GM23338 (cell line): ENCODE measurements around the gene PCDH17. TPM values are rescaled to one million over a fixed set of nuclear protein-coding genes. Genes with fewer than 3 reads are reported as not detected.

Source experiments
- ATAC-seq: fragments of 200-7000 bp; cut with Tn5 transposase; 3 replicates; pipeline ENCODE4 v1.9.1; 2020
- DNase-seq: peaks from one replicate; pipeline ENCODE4 v3.0.0-alpha.2; 2015; ENCODE audit warnings: low spot score
- H2AFZ ChIP-seq: fragments of 200-600 bp; sonication (generic); 2 replicates; pipeline ENCODE4 v1.8.0; 2016; ENCODE audit warnings: antibody characterized with exemption, mild to moderate bottlenecking, moderate library complexity
- H3F3A ChIP-seq: fragments of 200-600 bp; sonication (generic); replicated peaks from 2 replicates; pipeline ENCODE4 v1.8.0; 2017; ENCODE audit warnings: antibody characterized with exemption, mixed run types, low read depth
- H3K27ac ChIP-seq: fragments of 200-600 bp; sonication (generic); 2 replicates; pipeline ENCODE4 v1.6.1; 2016; ENCODE audit warnings: low read depth
- H3K27me3 ChIP-seq: fragments of 200-600 bp; sonication (generic); 2 replicates; pipeline ENCODE4 v1.8.0; 2016; ENCODE audit warnings: mild to moderate bottlenecking, mixed run types, moderate library complexity; ENCODE audit not compliant: insufficient read depth
- H3K36me3 ChIP-seq: fragments of 200-600 bp; sonication (generic); 2 replicates; pipeline ENCODE4 v1.8.0; 2016; ENCODE audit warnings: mild to moderate bottlenecking; ENCODE audit not compliant: insufficient read depth
- H3K4me1 ChIP-seq: fragments of 200-600 bp; sonication (generic); 2 replicates; pipeline ENCODE4 v1.8.0; 2016; ENCODE audit warnings: mild to moderate bottlenecking, moderate library complexity; ENCODE audit not compliant: insufficient read depth
- H3K4me2 ChIP-seq: fragments of 200-600 bp; sonication (generic); 2 replicates; pipeline ENCODE4 v1.7.1; 2017; ENCODE audit warnings: mixed run types
- H3K4me3 ChIP-seq: fragments of 200-600 bp; sonication (generic); 2 replicates; pipeline ENCODE4 v1.6.1; 2016; ENCODE audit warnings: mixed run types
- H3K79me2 ChIP-seq: fragments of 200-600 bp; sonication (generic); replicated peaks from 2 replicates; pipeline ENCODE4 v1.8.0; 2017; ENCODE audit warnings: mild to moderate bottlenecking; ENCODE audit not compliant: insufficient read depth
- H3K9me2 ChIP-seq: fragments of 200-600 bp; sonication (generic); 2 replicates; pipeline ENCODE4 v1.8.0; 2017; ENCODE audit not compliant: insufficient read depth
- H4K20me1 ChIP-seq: fragments of 200-600 bp; sonication (generic); replicated peaks from 2 replicates; pipeline ENCODE4 v1.8.0; 2017; ENCODE audit warnings: mild to moderate bottlenecking; ENCODE audit not compliant: insufficient read depth
- H3K27ac Mint-ChIP-seq: 2 replicates; pipeline ENCODE4 v1.8.0; 2020; ENCODE audit warnings: inconsistent platforms, mild to moderate bottlenecking, moderate library complexity, mixed read lengths
- H3K27me3 Mint-ChIP-seq: 3 replicates; pipeline ENCODE4 v1.8.0; 2022; ENCODE audit warnings: low read depth, mild to moderate bottlenecking, moderate library complexity, mixed read lengths, inconsistent platforms; ENCODE audit not compliant: insufficient read depth, poor library complexity
- H3K36me3 Mint-ChIP-seq: 3 replicates; pipeline ENCODE4 v1.8.0; 2021; ENCODE audit warnings: low read depth, mild to moderate bottlenecking, inconsistent platforms, moderate library complexity, mixed read lengths
- H3K4me1 Mint-ChIP-seq: 3 replicates; pipeline ENCODE4 v1.8.0; 2020; ENCODE audit warnings: mild to moderate bottlenecking, inconsistent platforms, mixed read lengths
- H3K4me3 Mint-ChIP-seq: 3 replicates; pipeline ENCODE4 v1.8.0; 2021; ENCODE audit warnings: moderate library complexity, mild to moderate bottlenecking, inconsistent platforms, mixed read lengths
- H3K9me3 Mint-ChIP-seq: 3 replicates; pipeline ENCODE4 v1.8.0; 2020; ENCODE audit warnings: moderate library complexity, mild to moderate bottlenecking, inconsistent platforms, mixed read lengths
- EZH2phosphoT487 ChIP-seq: fragments of 200-600 bp; sonication (generic); IDR thresholded peaks from one replicate; pipeline ENCODE4 v1.8.1; 2018; ENCODE audit warnings: antibody characterized with exemption; ENCODE audit not compliant: unreplicated experiment
- NANOG ChIP-seq: IDR thresholded peaks from 2 replicates; pipeline ENCODE4 v1.6.1; 2016; ENCODE audit warnings: antibody characterized with exemption, borderline replicate concordance
- polyA plus RNA-seq: library from polyadenylated mRNA; unstranded; fragments of >200 nt; fragmentation: Nextera tagmentation; extraction: Ambion mirVana; gene quantifications from 2 replicates; pipeline ENCODE4 v1.2.1, GENCODE V29; 2016
- total RNA-seq: library from RNA; depleted of rRNA; stranded (reverse); fragments of >200 nt; shearing (Covaris generic); gene quantifications from 2 replicates; pipeline ENCODE4 v1.2.3, GENCODE V29; 2014

Gene PCDH17
- total and polyA plus RNA-seq, 2 experiments from 2014 or later: 0.27 to 1.3 TPM

- no peaks in the 10 kb centered on the region for H3K4me1 Mint-ChIP-seq
- H2AFZ ChIP-seq: no peak overlapping the region
- no peak overlapping the region for H3K27ac Mint-ChIP-seq
- H3K36me3 ChIP-seq: no peaks in the 10 kb centered on the region
- H3K4me1 ChIP-seq: no peaks in the 10 kb centered on the region
- DNase-seq: no peak
- H3K27ac ChIP-seq: no peak overlapping the region
- no peaks in the 10 kb centered on the region for H3K9me2 ChIP-seq
- no peaks in the 10 kb centered on the region for H3K9me3 Mint-ChIP-seq
- H3K4me3 Mint-ChIP-seq: no peak overlapping the region
- ATAC-seq: no peak
- no peaks in the 10 kb centered on the region for H4K20me1 ChIP-seq
- H3K4me2 ChIP-seq: no peak overlapping the region
- no peaks in the 10 kb centered on the region for H3K27me3 ChIP-seq
- TF ChIP-seq EZH2phosphoT487 (no peak), NANOG (no peak)
- no peaks in the 10 kb centered on the region for H3K79me2 ChIP-seq
- no peaks in the 10 kb centered on the region for H3K36me3 Mint-ChIP-seq
- no peaks in the 10 kb centered on the region for H3F3A ChIP-seq
- no peak overlapping the region for H3K4me3 ChIP-seq
- H3K27me3 Mint-ChIP-seq: peaks cover 2% of the 10 kb centered on the region
Measured at GRCh38 chr13:57763689-57764088, 132.1 kb downstream of the PCDH17 start.
